Gastroesophageal sphincter (tissue), 3 donors: Measurements from ENCODE around the gene LINC00237.

Source experiments
- CTCF ChIP-seq, 4 experiments: fragments of 200-600 bp in 2 of 4; fragments of 450-650 bp in 2 of 4; sonication (generic) in 1 of 4; IDR thresholded peaks; one replicate each; pipeline ENCODE4 v1.5.1; 2017 to 2019; ENCODE audit warnings: antibody characterized with exemption in 4 of 4, mild to moderate bottlenecking in 2 of 4, moderate library complexity in 2 of 4
- EP300 ChIP-seq: sonication (generic); formaldehyde crosslinking; IDR thresholded peaks from one replicate; pipeline ENCODE4 v1.6.1; 2017; ENCODE audit warnings: antibody characterized with exemption, mild to moderate bottlenecking
- POLR2A ChIP-seq, 2 donors: fragments of 450-650 bp; IDR thresholded peaks; one replicate each; pipeline ENCODE4 v1.6.1; 2017; ENCODE audit warnings: antibody characterized with exemption in 2 of 2, mild to moderate bottlenecking in 2 of 2, moderate library complexity in 1 of 2

- no peak for TF ChIP-seq POLR2A (IDR thresholded peaks at IDR 0.05)
- no peak for TF ChIP-seq CTCF (IDR thresholded peaks at IDR 0.05)
- no peak for TF ChIP-seq EP300
These were observed 8.4 kb upstream of the LINC00237 start for GRCh38 chr20:21114584-21114983.
